PC-9 (cell line): ENCODE data around the gene CEP68. TPM values are rescaled to one million over a fixed set of nuclear protein-coding genes. Genes with fewer than 3 reads are reported as not detected.

Experiments
- BruUV-seq: library from RNA; stranded (reverse); fragments of 400-500 nt; replicated peaks from 2 replicates; lab custom pipeline; 2021; lab: Mats Ljungman, UMichigan
- CTCF ChIA-PET: fragments of 300-600 bp; sonication (Branson Sonifier 250); formaldehyde crosslinking; loops from one replicate; lab custom pipeline; 2022; ENCODE audit warnings: antibody characterized with exemption; lab: Charles Lee
- POLR2A ChIA-PET: fragments of 300-600 bp; sonication (Branson Sonifier 250); formaldehyde crosslinking; loops from one replicate; lab custom pipeline; 2022; ENCODE audit warnings: antibody characterized with exemption; ENCODE audit not compliant: unreplicated experiment; lab: Charles Lee
- DNase-seq, 2 experiments: peaks; one replicate each; pipeline versions ENCODE4 v3.0.0 to v3.0.0-alpha.2; 2015 to 2022; ENCODE audit warnings: mixed read lengths in 1 of 2
- H2AFZ ChIP-seq: fragments of 200-600 bp; sonication (generic); 2 replicates; pipeline ENCODE4 v1.8.1; 2017; ENCODE audit warnings: antibody characterized with exemption
- H3F3A ChIP-seq: fragments of 200-600 bp; sonication (generic); 2 replicates; pipeline ENCODE4 v1.8.1; 2017; ENCODE audit warnings: antibody characterized with exemption, mild to moderate bottlenecking, low read depth; ENCODE audit not compliant: insufficient read depth
- H3K27ac ChIP-seq: fragments of 200-600 bp; sonication (generic); 2 replicates; pipeline ENCODE4 v1.6.1; 2016; ENCODE audit warnings: mixed run types
- H3K27me3 ChIP-seq: fragments of 200-600 bp; sonication (generic); 2 replicates; pipeline ENCODE4 v1.6.1; 2016; ENCODE audit warnings: low read depth, mixed run types; ENCODE audit not compliant: insufficient read depth
- H3K36me3 ChIP-seq: fragments of 200-600 bp; sonication (generic); 2 replicates; pipeline ENCODE4 v1.6.1; 2016; ENCODE audit warnings: low read depth, mixed run types
- H3K4me1 ChIP-seq: fragments of 200-600 bp; sonication (generic); replicated peaks from 2 replicates; pipeline ENCODE4 v1.6.1; 2016; ENCODE audit warnings: mixed run types; ENCODE audit not compliant: insufficient read depth
- H3K4me2 ChIP-seq: fragments of 200-600 bp; sonication (generic); 2 replicates; pipeline ENCODE4 v1.6.1; 2017; ENCODE audit warnings: mixed run types
- H3K4me3 ChIP-seq: fragments of 200-600 bp; sonication (generic); 2 replicates; pipeline ENCODE4 v1.6.1; 2016; ENCODE audit warnings: mixed run types
- H3K79me2 ChIP-seq: fragments of 200-600 bp; sonication (generic); 2 replicates; pipeline ENCODE4 v1.6.1; 2017; ENCODE audit warnings: low read depth, mixed run types
- H3K9me2 ChIP-seq: fragments of 200-600 bp; sonication (generic); 2 replicates; pipeline ENCODE4 v1.8.1; 2017; ENCODE audit warnings: mild to moderate bottlenecking; ENCODE audit not compliant: insufficient read depth
- H3K9me3 ChIP-seq: fragments of 200-600 bp; sonication (generic); 2 replicates; pipeline ENCODE4 v1.8.1; 2016; ENCODE audit warnings: low read depth; ENCODE audit not compliant: insufficient read depth
- H4K20me1 ChIP-seq: fragments of 200-600 bp; sonication (generic); 2 replicates; pipeline ENCODE4 v1.8.1; 2017; ENCODE audit not compliant: insufficient read depth
- EZH2 ChIP-seq: fragments of 200-600 bp; sonication (generic); IDR thresholded peaks from 2 replicates; pipeline ENCODE4 v1.8.0; 2017; ENCODE audit warnings: antibody characterized with exemption, low read depth
- intact Hi-C: fragments of 100-400 bp; cut with micrococcal nuclease; formaldehyde crosslinking; loops from one replicate; pipeline ENCODE4 v1.10.0; 2022; ENCODE audit not compliant: unreplicated experiment
- total RNA-seq: library from RNA; stranded (reverse); gene quantifications from 2 replicates; pipeline ENCODE4 v1.2.3, GENCODE V29; 2021
- TF ChIP-seq, protein P1 (sequence below): fragments of 200-600 bp; sonication (generic); conservative IDR thresholded peaks from 2 replicates; pipeline ENCODE4 v1.6.1; 2017; ENCODE audit warnings: mixed run types, antibody characterized with exemption, mild to moderate bottlenecking, moderate library complexity

The CEP68 gene
- total RNA-seq, 1 experiment from 2014 or later: 10.8 TPM

DNA sequence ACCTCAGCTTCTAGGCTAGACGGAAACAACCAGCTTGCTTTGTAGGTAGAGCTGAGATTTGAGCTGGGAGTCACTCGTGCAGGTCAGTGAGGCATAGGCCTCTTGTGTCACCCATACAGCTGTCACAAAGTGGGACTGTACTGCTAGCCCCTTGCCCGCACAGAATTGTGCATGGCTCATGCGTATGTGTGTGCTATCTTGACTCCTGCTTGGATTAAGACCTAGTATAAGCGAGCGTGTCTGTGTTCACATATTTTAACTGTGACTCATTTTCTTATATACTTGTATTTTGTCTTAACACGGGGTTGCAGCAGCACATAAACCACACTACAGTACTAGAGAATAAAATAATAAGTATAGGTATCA, 20.1 kb downstream of the CEP68 start:
- Histone ChIP-seq H3K4me3 (no peak overlapping the region), H3K27ac (no peak overlapping the region), H3K27me3 (no peaks in the 10 kb centered on the region), H4K20me1 (peaks cover 16% of the 10 kb centered on the region; the same call in 1 of the 2 replicates), H3K4me2 (no peak overlapping the region), H3K9me2 (no peaks in the 10 kb centered on the region), H3K36me3 (no peaks in the 10 kb centered on the region), H3F3A (peaks cover 31% of the 10 kb centered on the region; the same call in 1 of the 2 replicates), H3K79me2 (no peaks in the 10 kb centered on the region), H2AFZ (no peak overlapping the region), H3K4me1 (no peaks in the 10 kb centered on the region), H3K9me3 (no peaks in the 10 kb centered on the region)
- peak in 1 of 2 experiments; percentile 15 for DNase-seq
- POLR2A ChIA-PET: interaction anchor here (0.6 to 1.0 kb wide), 2 partner anchors 20 to 54 kb away, joined by 4 to 6 read pairs; partner anchors contain the start of gene RAB1A
- CTCF ChIA-PET: interaction anchor here (0.9 kb wide), 1 partner anchor 158 kb away, joined by 3 read pairs; no protein-coding TSS in a partner anchor
- intact Hi-C loops: no loop called here
- no TSS peak for BruUV-seq
- TF ChIP-seq, protein P1, sequence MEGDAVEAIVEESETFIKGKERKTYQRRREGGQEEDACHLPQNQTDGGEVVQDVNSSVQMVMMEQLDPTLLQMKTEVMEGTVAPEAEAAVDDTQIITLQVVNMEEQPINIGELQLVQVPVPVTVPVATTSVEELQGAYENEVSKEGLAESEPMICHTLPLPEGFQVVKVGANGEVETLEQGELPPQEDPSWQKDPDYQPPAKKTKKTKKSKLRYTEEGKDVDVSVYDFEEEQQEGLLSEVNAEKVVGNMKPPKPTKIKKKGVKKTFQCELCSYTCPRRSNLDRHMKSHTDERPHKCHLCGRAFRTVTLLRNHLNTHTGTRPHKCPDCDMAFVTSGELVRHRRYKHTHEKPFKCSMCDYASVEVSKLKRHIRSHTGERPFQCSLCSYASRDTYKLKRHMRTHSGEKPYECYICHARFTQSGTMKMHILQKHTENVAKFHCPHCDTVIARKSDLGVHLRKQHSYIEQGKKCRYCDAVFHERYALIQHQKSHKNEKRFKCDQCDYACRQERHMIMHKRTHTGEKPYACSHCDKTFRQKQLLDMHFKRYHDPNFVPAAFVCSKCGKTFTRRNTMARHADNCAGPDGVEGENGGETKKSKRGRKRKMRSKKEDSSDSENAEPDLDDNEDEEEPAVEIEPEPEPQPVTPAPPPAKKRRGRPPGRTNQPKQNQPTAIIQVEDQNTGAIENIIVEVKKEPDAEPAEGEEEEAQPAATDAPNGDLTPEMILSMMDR: no peak
- no peak for TF ChIP-seq EZH2

- POLR2A ChIA-PET: no interaction called here
- no peak for TF ChIP-seq EZH2
- TF ChIP-seq, protein P1: no peak
Observed at GRCh38 chr2:65077898-65078297, 21.7 kb downstream of the CEP68 start.

DNA sequence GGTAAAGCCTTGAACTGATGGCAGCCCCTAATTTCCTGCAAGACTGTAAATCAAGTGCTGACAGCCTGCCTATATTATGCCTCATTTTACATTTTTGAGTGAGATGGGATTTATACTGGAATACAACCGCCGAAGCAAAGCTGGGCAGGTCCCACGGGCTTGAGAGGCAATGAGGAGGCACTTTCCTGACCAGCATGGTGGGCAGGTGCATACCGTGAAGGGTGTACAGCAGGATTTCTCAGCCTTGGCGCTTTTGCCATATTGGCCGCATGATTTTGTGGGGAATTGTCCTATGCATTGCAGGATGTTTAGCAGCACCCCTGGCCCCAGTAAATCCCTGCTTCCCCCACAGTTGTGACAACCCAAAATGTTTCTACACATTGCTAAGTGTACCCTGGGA, 22.8 kb downstream of the CEP68 start:
- H3K36me3 ChIP-seq: peaks cover 14% of the 10 kb centered on the region; the same call in 1 of the 2 replicates
- H4K20me1 ChIP-seq: peaks cover 16% of the 10 kb centered on the region; the same call in 1 of the 2 replicates
- intact Hi-C loops: no loop called here
- H3K4me2 ChIP-seq: no peak overlapping the region
- no peaks in the 10 kb centered on the region for H3K9me2 ChIP-seq
- no TSS peak for BruUV-seq
- H3K79me2 ChIP-seq: no peaks in the 10 kb centered on the region
- no peak for DNase-seq
- CTCF ChIA-PET: no interaction called here
- POLR2A ChIA-PET: no interaction called here
- H3K9me3 ChIP-seq: no peaks in the 10 kb centered on the region
- H3F3A ChIP-seq: peaks cover 20% of the 10 kb centered on the region; the same call in 1 of the 2 replicates
- no peak overlapping the region for H2AFZ ChIP-seq
- no peaks in the 10 kb centered on the region for H3K4me1 ChIP-seq
- H3K4me3 ChIP-seq: no peak overlapping the region
- H3K27me3 ChIP-seq: no peaks in the 10 kb centered on the region
- no peak overlapping the region for H3K27ac ChIP-seq
- TF ChIP-seq, protein P1: no peak
- no peak for TF ChIP-seq EZH2

More at GRCh38 chr2:65077898-65078297, 21.7 kb downstream of the CEP68 start:
- Histone ChIP-seq H3K4me2 (no peak overlapping the region), H3K4me3 (no peak overlapping the region), H3K27me3 (no peaks in the 10 kb centered on the region), H3K36me3 (0 out of 2 replicates have a peak, but pooled peaks cover 3% of the 10 kb centered on the region), H3K79me2 (no peaks in the 10 kb centered on the region), H3K9me3 (no peaks in the 10 kb centered on the region), H3F3A (peaks cover 22% of the 10 kb centered on the region; the same call in 1 of the 2 replicates), H4K20me1 (peaks cover 16% of the 10 kb centered on the region; the same call in 1 of the 2 replicates), H2AFZ (no peak overlapping the region), H3K4me1 (no peaks in the 10 kb centered on the region), H3K9me2 (no peaks in the 10 kb centered on the region), H3K27ac (no peak overlapping the region)
- TSS peak; percentile 2 for BruUV-seq
- no peak for DNase-seq
- CTCF ChIA-PET: no interaction called here
- intact Hi-C loops: no loop called here
